Activated naive CD8-positive, alpha-beta T cell treated with anti-CD3 and anti-CD28 coated beads, Interleukin-2, amount 50 U/mL, for 24 hours (primary cell): Measurements from ENCODE around the gene IFNA2.

ENCODE experiments used
- ATAC-seq: fragments of 150-1000 bp; cut with Tn5 transposase; one replicate; pipeline ENCODE4 v1.10.0; 2021
- DNase-seq: peaks from one replicate; pipeline ENCODE4 v3.0.0; 2021
- H3K27ac Mint-ChIP-seq: one replicate; pipeline ENCODE4 v1.8.0; 2021; ENCODE audit warnings: mild to moderate bottlenecking, mixed read lengths
- H3K27me3 Mint-ChIP-seq: one replicate; pipeline ENCODE4 v1.8.0; 2021; ENCODE audit warnings: mixed read lengths
- H3K36me3 Mint-ChIP-seq: one replicate; pipeline ENCODE4 v1.8.0; 2021; ENCODE audit warnings: low read depth, mixed read lengths
- H3K4me1 Mint-ChIP-seq: one replicate; pipeline ENCODE4 v1.8.0; 2021; ENCODE audit warnings: mixed read lengths
- H3K4me3 Mint-ChIP-seq: one replicate; pipeline ENCODE4 v1.8.0; 2021; ENCODE audit warnings: mild to moderate bottlenecking, moderate library complexity, mixed read lengths
- H3K9me3 Mint-ChIP-seq: one replicate; pipeline ENCODE4 v1.8.0; 2021; ENCODE audit warnings: mixed read lengths

Gene IFNA2

DNA sequence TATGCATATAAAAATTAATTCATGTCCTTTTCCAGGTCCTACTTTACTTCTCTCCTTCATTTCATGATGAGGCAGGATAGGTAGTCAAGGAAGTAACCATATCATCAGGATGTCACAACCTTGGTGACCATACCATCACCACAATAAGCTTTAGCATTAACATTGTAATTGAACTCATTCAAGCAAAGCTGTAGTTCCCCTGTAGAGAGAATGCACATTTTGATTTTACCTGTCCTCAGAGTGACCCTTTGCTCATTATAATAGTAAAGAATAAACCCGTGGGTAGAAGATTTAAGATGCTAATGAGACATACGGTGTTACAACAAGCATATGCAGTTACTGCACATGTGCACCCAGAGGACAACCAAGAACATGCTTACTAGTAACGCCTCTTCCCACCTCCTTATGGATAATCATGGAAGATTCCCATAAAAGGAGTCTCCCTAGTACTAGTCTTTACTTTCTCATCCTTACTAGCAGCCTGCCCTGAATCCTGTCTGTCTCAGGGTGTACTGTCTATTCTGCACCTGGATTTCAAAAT lies 36.7 kb downstream of the IFNA2 start:
- Mint-ChIP-seq H3K4me1 (no peaks in the 10 kb centered on the region), H3K27ac (no peak overlapping the region), H3K4me3 (no peak overlapping the region), H3K27me3 (peaks cover 30% of the 10 kb centered on the region), H3K36me3 (no peaks in the 10 kb centered on the region), H3K9me3 (peaks cover 2% of the 10 kb centered on the region)
- ATAC-seq (no peak), DNase-seq (no peak)

DNA sequence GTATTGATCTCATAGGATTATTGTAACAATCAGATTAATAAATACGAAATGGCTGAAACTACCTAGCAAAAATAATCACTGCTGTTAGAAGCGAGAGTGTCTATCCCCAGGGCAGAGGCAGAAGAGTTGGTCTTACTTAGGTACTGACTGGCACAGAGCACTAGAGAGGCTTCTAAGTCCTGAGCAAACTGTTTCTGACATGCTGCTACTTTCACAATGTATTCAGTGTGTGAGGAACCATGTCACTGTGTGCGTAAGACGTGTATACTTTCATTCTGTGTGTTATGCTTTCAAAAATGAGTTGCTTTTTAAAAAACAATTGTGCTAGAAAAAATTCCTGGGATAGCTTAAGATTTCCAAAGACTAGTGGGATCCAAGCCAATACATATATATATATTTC lies 44.5 kb downstream of the IFNA2 start:
- Mint-ChIP-seq H3K4me1 (peaks cover 9% of the 10 kb centered on the region), H3K27ac (no peak overlapping the region), H3K27me3 (peaks cover 23% of the 10 kb centered on the region), H3K36me3 (no peaks in the 10 kb centered on the region), H3K4me3 (no peak overlapping the region), H3K9me3 (peaks cover 2% of the 10 kb centered on the region)
- ATAC-seq (no peak), DNase-seq (no peak)

DNA sequence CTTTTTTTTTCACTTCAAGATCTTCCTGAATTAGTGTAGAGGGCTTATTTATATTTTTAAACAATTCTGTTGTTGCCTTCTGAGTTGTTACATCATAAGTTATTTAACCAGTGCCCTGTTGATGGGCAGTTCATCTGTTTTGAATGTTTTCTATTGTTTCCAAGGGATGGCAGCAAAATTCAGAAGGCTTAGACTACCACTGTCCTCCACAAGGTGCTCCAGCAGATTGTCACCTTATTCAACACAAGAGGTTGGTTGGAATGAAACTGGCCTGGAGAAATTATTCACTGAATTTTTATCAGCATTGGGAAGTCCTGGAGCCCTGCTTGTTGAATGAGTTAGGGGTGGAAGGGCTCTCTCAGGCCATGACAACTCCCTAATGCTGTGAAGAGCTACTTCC lies 48.7 kb downstream of the IFNA2 start:
- Mint-ChIP-seq H3K4me3 (peak overlapping the region; percentile 94), H3K27ac (no peak overlapping the region), H3K27me3 (peaks cover 4% of the 10 kb centered on the region), H3K9me3 (no peaks in the 10 kb centered on the region), H3K36me3 (peaks cover 26% of the 10 kb centered on the region), H3K4me1 (peaks cover 44% of the 10 kb centered on the region)
- ATAC-seq (no peak), DNase-seq (no peak)

DNA sequence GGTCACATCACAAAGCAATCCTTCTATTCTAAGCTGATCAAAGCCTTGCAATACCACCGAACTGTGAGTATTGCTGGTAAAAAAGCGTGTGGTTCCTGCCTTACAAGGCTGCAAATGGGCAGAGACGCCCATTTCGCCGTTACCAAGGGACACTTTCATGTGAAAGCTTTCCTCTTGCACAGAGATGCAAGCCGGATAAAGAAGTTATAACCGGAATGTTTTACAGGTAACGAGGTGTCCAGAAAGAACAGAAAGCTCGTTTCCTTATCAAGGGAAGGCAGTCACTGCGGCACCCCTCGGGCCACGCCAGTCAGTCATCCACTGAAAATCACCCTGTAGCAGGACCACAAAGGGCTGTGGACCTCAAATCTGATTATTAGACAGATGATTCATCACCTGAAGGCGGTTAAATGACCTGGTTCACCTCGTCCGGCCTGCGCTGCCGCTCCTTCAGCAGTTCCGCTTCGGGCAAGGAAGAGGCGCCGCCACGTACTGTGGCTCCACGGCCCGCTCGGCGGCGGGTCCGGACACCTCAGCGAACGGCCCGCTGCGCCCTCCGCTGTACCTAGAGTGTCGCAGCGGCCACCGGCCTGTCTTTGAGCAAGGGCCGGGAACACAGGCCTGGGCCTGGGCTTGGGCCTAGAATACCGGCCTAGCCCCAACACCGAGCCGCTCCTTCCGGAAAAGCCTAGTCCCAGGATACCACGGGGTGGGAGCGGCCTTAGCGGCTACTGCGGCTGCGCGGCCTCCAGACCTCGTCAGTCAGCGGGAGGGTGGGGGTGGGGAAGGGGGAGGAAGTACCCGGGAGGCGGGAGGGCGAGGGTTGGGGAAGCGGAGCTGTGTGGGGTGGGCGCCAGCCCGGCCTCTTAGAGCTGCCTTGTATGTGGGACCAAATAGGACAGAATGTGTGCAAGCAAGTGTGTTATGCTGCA lies 50.2 kb downstream of the IFNA2 start, which contains the start of gene KLHL9:
Gene KLHL9 (minus strand): TSS at position 704 of the 932 bp plus-strand sequence. CDS start 545 bp downstream, at position 159.
- peak; percentile 89 for DNase-seq
- H3K27me3 Mint-ChIP-seq = peaks cover 4% of the 10 kb centered on the region
- H3K4me3 Mint-ChIP-seq = peak within 1 kb of the TSS; percentile 94
- peaks cover 29% of the 10 kb centered on the region for H3K36me3 Mint-ChIP-seq
- H3K27ac Mint-ChIP-seq = peak within 1 kb of the TSS; percentile 89
- no peaks in the 10 kb centered on the region for H3K9me3 Mint-ChIP-seq
- ATAC-seq = peak; percentile 88
- H3K4me1 Mint-ChIP-seq = peaks cover 56% of the 10 kb centered on the region
